ENCODE results near the gene EPHA5. TPM values are rescaled to one million over a fixed set of nuclear protein-coding genes. Genes with fewer than 3 reads are reported as not detected.

The EPHA5 gene
- total RNA-seq, 1 experiment from 2014 or later: not detected

GRCh38 chr4:65623506-65623905 lies 46.8 kb downstream of the EPHA5 start:
- Histone ChIP-seq H3K4me1 (ENCODE audit: insufficient read depth, low read length) (no peaks in the 10 kb centered on the region), H2BK15ac (ENCODE audit: low read depth, low read length) (no peak overlapping the region), H2AFZ (ENCODE audit: low read length) (no peak overlapping the region), H4K5ac (ENCODE audit: insufficient read length, low read depth, low read length) (no peak overlapping the region), H3K27ac (ENCODE audit: insufficient read length, low read depth, low read length) (no peak overlapping the region), H3K14ac (ENCODE audit: insufficient read depth, low read length) (no peak overlapping the region), H2BK5ac (ENCODE audit: insufficient read length, low read length) (no peak overlapping the region), H2BK20ac (ENCODE audit: low read depth, low read length, poor library complexity, severe bottlenecking) (no peak overlapping the region), H3K9me3 (ENCODE audit: control insufficient read depth, low read depth, low read length) (no peaks in the 10 kb centered on the region), H3K79me1 (ENCODE audit: insufficient read depth, low read depth, low read length, poor library complexity, severe bottlenecking) (no peaks in the 10 kb centered on the region), H4K91ac (ENCODE audit: insufficient read length, low read depth, low read length) (no peak overlapping the region), H3K4me2 (ENCODE audit: insufficient read depth, insufficient read length, low read length) (no peak overlapping the region), H2BK120ac (ENCODE audit: low read depth, low read length, poor library complexity, severe bottlenecking) (no peak overlapping the region), H3K4ac (ENCODE audit: low read depth, low read length) (no peak overlapping the region), H3T11ph (ENCODE audit: low read length) (no peak overlapping the region), H4K20me1 (ENCODE audit: control insufficient read depth, insufficient read depth, insufficient read length) (no peaks in the 10 kb centered on the region), H4K8ac (replicated peaks; ENCODE audit: insufficient read length, low read depth, low read length) (no peak overlapping the region), H3K79me2 (ENCODE audit: insufficient read depth, low read length) (no peaks in the 10 kb centered on the region), H2AK5ac (ENCODE audit: insufficient read length, low read length) (no peak overlapping the region), H2BK12ac (ENCODE audit: insufficient read length, low read depth, low read length) (no peak overlapping the region), H3K23me2 (ENCODE audit: insufficient read length, low read depth, low read length, poor library complexity, severe bottlenecking) (no peaks in the 10 kb centered on the region), H3K18ac (ENCODE audit: insufficient read length, low read depth, low read length) (no peak overlapping the region), H3K27me3 (ENCODE audit: insufficient read depth, low read length) (no peaks in the 10 kb centered on the region), H3K9ac (ENCODE audit: extremely low read depth, insufficient read length, low read length) (no peak overlapping the region), H3K23ac (ENCODE audit: insufficient read length, low read depth, low read length) (no peak overlapping the region), H3K56ac (ENCODE audit: insufficient read length, low read depth, low read length) (no peak overlapping the region)
- Mint-ChIP-seq H3K27me3 (ENCODE audit: low read depth) (no peaks in the 10 kb centered on the region), H3K36me3 (ENCODE audit: insufficient read depth in 1 of 3, low read depth in 3 of 3) (no peaks in the 10 kb centered on the region), H3K4me1 (no peaks in the 10 kb centered on the region), H3K9me3 (no peaks in the 10 kb centered on the region; a peak in 1 of 5 replicates), H3K4me3 (no peak overlapping the region), H3K27ac (no peak overlapping the region)
- DNase-seq: no peak
- no CpG with 5 or more reads among the region's 1 CpG for WGBS (ENCODE audit: extremely low coverage, insufficient read length, low lambda C conversion rate)
- no peak for TF ChIP-seq CTCF (conservative IDR thresholded peaks at IDR 0.05)
